Transverse colon (tissue), 4 donors: Measurements from ENCODE around the gene SOHLH1.

Experiments used
- CTCF ChIP-seq, 5 experiments: fragments of 200-600 bp in 3 of 5; fragments of 450-650 bp in 2 of 5; sonication (generic) in 3 of 5; IDR thresholded peaks; 1 replicate in 2 of 5; 2 replicates in 3 of 5; pipeline ENCODE4 v1.5.1; 2016 to 2017; ENCODE audit warnings: antibody characterized with exemption in 5 of 5, inconsistent platforms in 3 of 5, mild to moderate bottlenecking in 2 of 5, moderate library complexity in 1 of 5
- EP300 ChIP-seq: sonication (generic); formaldehyde crosslinking; IDR thresholded peaks from one replicate; pipeline ENCODE4 v1.6.1; 2017; ENCODE audit warnings: antibody characterized with exemption, low read depth
- POLR2A ChIP-seq: fragments of 450-650 bp; IDR thresholded peaks from one replicate; pipeline ENCODE4 v1.6.1; 2016; ENCODE audit warnings: antibody characterized with exemption, mild to moderate bottlenecking, moderate library complexity
- POLR2AphosphoS5 ChIP-seq, 3 donors: sonication (generic); formaldehyde crosslinking; IDR thresholded peaks; one replicate each; pipeline ENCODE4 v1.6.1; 2016; ENCODE audit warnings: antibody characterized with exemption in 3 of 3

- TF ChIP-seq CTCF (IDR thresholded peaks at IDR 0.05) (no peak), POLR2AphosphoS5 (IDR thresholded peaks at IDR 0.05) (no peak), POLR2A (no peak), EP300 (no peak)
Observed at GRCh38 chr9:135736979-135737839, 37.9 kb upstream of the SOHLH1 start.
